OCI-LY7 (cell line): ENCODE results near the gene DMXL2.

ENCODE experiments used
- CTCF ChIP-seq: fragments of 200-600 bp; sonication (generic); conservative IDR thresholded peaks from 2 replicates; pipeline ENCODE4 v1.5.1; 2014; ENCODE audit warnings: mild to moderate bottlenecking, antibody characterized with exemption, low read length, moderate library complexity, mixed read lengths
- EZH2phosphoT487 ChIP-seq: fragments of 200-600 bp; sonication (generic); IDR thresholded peaks from 2 replicates; pipeline ENCODE4 v1.6.1; 2018; ENCODE audit warnings: low read depth, borderline replicate concordance, mild to moderate bottlenecking, mixed run types, antibody characterized with exemption, low read length, moderate library complexity, mixed read lengths

GRCh38 chr15:51491941-51492340 lies 130.6 kb downstream of the DMXL2 start:
- no peak for TF ChIP-seq CTCF
- no peak for TF ChIP-seq EZH2phosphoT487
